Parathyroid adenoma (tissue), 2 donors: Measurements from ENCODE around the gene FPR1.

ENCODE experiments used
- H2AFZ ChIP-seq: fragments of 300-600 bp; sonication (generic); one replicate; pipeline ENCODE4 v1.7.0; 2017; ENCODE audit warnings: antibody characterized with exemption, mild to moderate bottlenecking
- H3K27ac ChIP-seq: fragments of 300-600 bp; sonication (generic); one replicate; pipeline ENCODE4 v1.7.0; 2017
- H3K27me3 ChIP-seq: fragments of 300-600 bp; sonication (generic); one replicate; pipeline ENCODE4 v1.7.0; 2017; ENCODE audit warnings: low read length; ENCODE audit not compliant: control insufficient read depth, insufficient read depth
- H3K36me3 ChIP-seq: fragments of 300-600 bp; sonication (generic); one replicate; pipeline ENCODE4 v1.7.0; 2017; ENCODE audit warnings: low read length; ENCODE audit not compliant: control insufficient read depth, insufficient read depth
- H3K4me1 ChIP-seq: fragments of 300-600 bp; sonication (generic); one replicate; pipeline ENCODE4 v1.7.0; 2017; ENCODE audit warnings: control low read depth
- H3K4me2 ChIP-seq: fragments of 300-600 bp; sonication (generic); one replicate; pipeline ENCODE4 v1.7.0; 2017; ENCODE audit warnings: low read length
- H3K4me3 ChIP-seq: fragments of 300-600 bp; sonication (generic); one replicate; pipeline ENCODE4 v1.7.0; 2017; ENCODE audit warnings: low read depth, low read length
- H3K79me2 ChIP-seq: fragments of 300-600 bp; sonication (generic); one replicate; pipeline ENCODE4 v1.7.0; 2017; ENCODE audit warnings: control low read depth
- H3K9ac ChIP-seq: fragments of 300-600 bp; sonication (generic); one replicate; pipeline ENCODE4 v1.7.0; 2017; ENCODE audit warnings: mild to moderate bottlenecking
- H3K9me3 ChIP-seq: fragments of 300-600 bp; sonication (generic); one replicate; pipeline ENCODE4 v1.7.0; 2017; ENCODE audit warnings: low read length; ENCODE audit not compliant: control insufficient read depth
- CTCF ChIP-seq: fragments of 300-600 bp; sonication (generic); IDR thresholded peaks from one replicate; pipeline ENCODE4 v1.7.0; 2017; ENCODE audit warnings: antibody characterized with exemption, mild to moderate bottlenecking
- donor health status: primary hyperparathyroidism.

Gene FPR1

GRCh38 chr19:51716925-51717324 is 34.8 kb downstream of the FPR1 start:
- TF ChIP-seq CTCF, result no peak
- Histone ChIP-seq H3K27me3 (no peaks in the 10 kb centered on the region), H3K36me3 (no peaks in the 10 kb centered on the region), H3K9ac (no peak overlapping the region), H3K27ac (no peak overlapping the region), H3K4me2 (no peak overlapping the region), H2AFZ (no peak overlapping the region), H3K4me1 (peaks cover 7% of the 10 kb centered on the region), H3K9me3 (no peaks in the 10 kb centered on the region), H3K4me3 (no peak overlapping the region), H3K79me2 (no peaks in the 10 kb centered on the region)

- Histone ChIP-seq H3K79me2 (no peaks in the 10 kb centered on the region), H3K4me1 (peaks cover 7% of the 10 kb centered on the region), H3K27me3 (no peaks in the 10 kb centered on the region), H3K4me3 (no peak overlapping the region), H3K36me3 (no peaks in the 10 kb centered on the region), H2AFZ (no peak overlapping the region), H3K9ac (no peak overlapping the region), H3K4me2 (no peak overlapping the region), H3K9me3 (no peaks in the 10 kb centered on the region), H3K27ac (no peak overlapping the region)
- no peak for TF ChIP-seq CTCF
Measured at GRCh38 chr19:51715850-51716249, 35.8 kb downstream of the FPR1 start.

GRCh38 chr19:51714848-51715247 is 36.8 kb downstream of the FPR1 start:
- H2AFZ ChIP-seq, result no peak overlapping the region
- H3K27ac ChIP-seq, result no peak overlapping the region
- no peak overlapping the region for H3K9ac ChIP-seq
- peaks cover 7% of the 10 kb centered on the region for H3K4me1 ChIP-seq
- no peaks in the 10 kb centered on the region for H3K36me3 ChIP-seq
- no peak overlapping the region for H3K4me2 ChIP-seq
- H3K79me2 ChIP-seq, result no peaks in the 10 kb centered on the region
- TF ChIP-seq CTCF, result no peak
- H3K4me3 ChIP-seq, result no peak overlapping the region
- no peaks in the 10 kb centered on the region for H3K27me3 ChIP-seq
- no peaks in the 10 kb centered on the region for H3K9me3 ChIP-seq

GRCh38 chr19:51713319-51714285 is 38.1 kb downstream of the FPR1 start:
- H3K4me2 ChIP-seq, result no peak overlapping the region
- no peaks in the 10 kb centered on the region for H3K9me3 ChIP-seq
- H2AFZ ChIP-seq, result no peak overlapping the region
- no peaks in the 10 kb centered on the region for H3K36me3 ChIP-seq
- H3K4me1 ChIP-seq, result peaks cover 7% of the 10 kb centered on the region
- H3K27ac ChIP-seq, result no peak overlapping the region
- no peaks in the 10 kb centered on the region for H3K79me2 ChIP-seq
- H3K4me3 ChIP-seq, result no peak overlapping the region
- no peaks in the 10 kb centered on the region for H3K27me3 ChIP-seq
- TF ChIP-seq CTCF, result no peak
- no peak overlapping the region for H3K9ac ChIP-seq
